Astrocyte (in vitro differentiated cells and primary cell): ENCODE results near the gene LYZL1. TPM values are rescaled to one million over a fixed set of nuclear protein-coding genes. Genes with fewer than 3 reads are reported as not detected.
"Not testable (repeated sequence)": the region's sequence is repeated elsewhere in the genome, so short reads cannot be mapped to it uniquely, and the experiment has no call there.

Source experiments
- DNase-seq: peaks from one replicate; pipeline ENCODE4 v3.0.0-alpha.2; 2010; ENCODE audit warnings: low read depth
- FAIRE-seq: peaks from 2 replicates; lab custom pipeline; 2011; peaks lifted over from hg19 to GRCh38; lab: Jason Lieb, UNC
- H2AFZ ChIP-seq: 2 replicates; pipeline ENCODE4 v1.6.0; 2012; ENCODE audit warnings: low read depth, low read length, inconsistent platforms
- H3K27ac ChIP-seq: 2 replicates; pipeline ENCODE4 v1.5.1; 2011; ENCODE audit warnings: low read depth, low read length, inconsistent platforms
- H3K27me3 ChIP-seq: 2 replicates; pipeline ENCODE4 v1.6.0; 2011; ENCODE audit warnings: low read length, inconsistent platforms; ENCODE audit not compliant: insufficient read depth
- H3K36me3 ChIP-seq: 2 replicates; pipeline ENCODE4 v1.5.1; 2011; ENCODE audit warnings: low read length, inconsistent platforms; ENCODE audit not compliant: insufficient read depth
- H3K4me1 ChIP-seq: 2 replicates; pipeline ENCODE4 v1.5.1; 2011; ENCODE audit warnings: low read length, inconsistent platforms; ENCODE audit not compliant: insufficient read depth
- H3K4me2 ChIP-seq: 2 replicates; pipeline ENCODE4 v1.6.0; 2012; ENCODE audit warnings: low read length, inconsistent platforms
- H3K4me3 ChIP-seq: 2 replicates; pipeline ENCODE4 v1.5.1; 2011; ENCODE audit warnings: low read depth, mild to moderate bottlenecking, low read length, inconsistent platforms; ENCODE audit not compliant: insufficient read depth
- H3K79me2 ChIP-seq: 2 replicates; pipeline ENCODE4 v1.6.0; 2012; ENCODE audit warnings: mild to moderate bottlenecking, low read length, inconsistent platforms; ENCODE audit not compliant: insufficient read depth
- H3K9ac ChIP-seq: 2 replicates; pipeline ENCODE4 v1.6.0; 2012; ENCODE audit warnings: mild to moderate bottlenecking, low read length, inconsistent platforms
- H3K9me3 ChIP-seq: 2 replicates; pipeline ENCODE4 v1.5.1; 2012; ENCODE audit warnings: low read depth, mild to moderate bottlenecking, low read length, inconsistent platforms; ENCODE audit not compliant: insufficient read depth
- H4K20me1 ChIP-seq: 2 replicates; pipeline ENCODE4 v1.6.0; 2012; ENCODE audit warnings: low read length, inconsistent platforms; ENCODE audit not compliant: insufficient read depth
- H3K27ac Mint-ChIP-seq: one replicate; pipeline ENCODE4 v1.8.0; 2021; ENCODE audit warnings: mild to moderate bottlenecking, mixed read lengths; ENCODE audit not compliant: unreplicated experiment
- H3K27me3 Mint-ChIP-seq: one replicate; pipeline ENCODE4 v1.8.0; 2021; ENCODE audit warnings: low read depth, mixed read lengths; ENCODE audit not compliant: unreplicated experiment
- H3K36me3 Mint-ChIP-seq: one replicate; pipeline ENCODE4 v1.8.0; 2021; ENCODE audit warnings: low read depth, mixed read lengths; ENCODE audit not compliant: unreplicated experiment
- H3K4me1 Mint-ChIP-seq: one replicate; pipeline ENCODE4 v1.8.0; 2021; ENCODE audit warnings: low read depth, mixed read lengths; ENCODE audit not compliant: unreplicated experiment
- H3K4me3 Mint-ChIP-seq: one replicate; pipeline ENCODE4 v1.8.0; 2021; ENCODE audit warnings: mild to moderate bottlenecking, moderate library complexity, mixed read lengths; ENCODE audit not compliant: unreplicated experiment
- H3K9me3 Mint-ChIP-seq: one replicate; pipeline ENCODE4 v1.8.0; 2021; ENCODE audit warnings: mild to moderate bottlenecking, mixed read lengths; ENCODE audit not compliant: unreplicated experiment
- EZH2 ChIP-seq: IDR thresholded peaks from 2 replicates; pipeline ENCODE4 v1.6.1; 2012; ENCODE audit warnings: mild to moderate bottlenecking, low read length, inconsistent platforms; ENCODE audit not compliant: insufficient read depth
- total RNA-seq: library from RNA; stranded (reverse); gene quantifications from 2 replicates; pipeline ENCODE4 v1.2.1, GENCODE V29; 2021
- TF ChIP-seq, protein P1 (sequence below): IDR thresholded peaks from 2 replicates; pipeline ENCODE4 v1.5.1; 2011; ENCODE audit warnings: low read depth, mild to moderate bottlenecking, inconsistent platforms, low read length, moderate library complexity; ENCODE audit not compliant: insufficient read depth

The LYZL1 gene
- total RNA-seq, 1 donor from 2014 or later, result not detected

DNA sequence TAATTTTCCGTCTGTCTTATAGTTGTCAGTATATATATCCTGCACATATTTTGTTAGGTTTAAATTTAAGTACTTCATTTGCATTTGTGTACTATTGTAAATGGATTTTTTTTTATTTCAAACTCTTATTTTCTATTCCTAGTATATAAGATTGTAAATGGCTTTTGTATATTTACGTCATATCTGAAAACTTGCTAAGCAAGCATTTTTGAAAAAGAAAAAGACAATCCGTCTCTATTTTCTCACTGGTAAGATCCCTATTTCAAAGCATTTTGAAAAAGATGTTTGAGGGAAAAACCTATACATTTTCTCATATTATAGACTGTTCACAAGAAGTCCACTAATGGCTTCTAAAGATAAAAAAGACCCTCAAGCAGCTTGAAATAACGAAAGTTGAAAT lies 1.2 kb upstream of the LYZL1 start:
- H3K4me2 ChIP-seq, result no peak overlapping the region
- no peak for DNase-seq
- Mint-ChIP-seq H3K27me3 (peaks cover 5% of the 10 kb centered on the region), H3K4me3 (no peak overlapping the region), H3K4me1 (no peaks in the 10 kb centered on the region), H3K27ac (no peak overlapping the region), H3K9me3 (peaks cover 5% of the 10 kb centered on the region), H3K36me3 (no peaks in the 10 kb centered on the region)
- H3K27me3 ChIP-seq, result no peaks in the 10 kb centered on the region
- no peaks in the 10 kb centered on the region for H3K36me3 ChIP-seq
- H2AFZ ChIP-seq, result no peak overlapping the region
- H4K20me1 ChIP-seq, result no peaks in the 10 kb centered on the region
- H3K4me1 ChIP-seq, result no peaks in the 10 kb centered on the region
- no peak for TF ChIP-seq EZH2
- TF ChIP-seq, protein P1, sequence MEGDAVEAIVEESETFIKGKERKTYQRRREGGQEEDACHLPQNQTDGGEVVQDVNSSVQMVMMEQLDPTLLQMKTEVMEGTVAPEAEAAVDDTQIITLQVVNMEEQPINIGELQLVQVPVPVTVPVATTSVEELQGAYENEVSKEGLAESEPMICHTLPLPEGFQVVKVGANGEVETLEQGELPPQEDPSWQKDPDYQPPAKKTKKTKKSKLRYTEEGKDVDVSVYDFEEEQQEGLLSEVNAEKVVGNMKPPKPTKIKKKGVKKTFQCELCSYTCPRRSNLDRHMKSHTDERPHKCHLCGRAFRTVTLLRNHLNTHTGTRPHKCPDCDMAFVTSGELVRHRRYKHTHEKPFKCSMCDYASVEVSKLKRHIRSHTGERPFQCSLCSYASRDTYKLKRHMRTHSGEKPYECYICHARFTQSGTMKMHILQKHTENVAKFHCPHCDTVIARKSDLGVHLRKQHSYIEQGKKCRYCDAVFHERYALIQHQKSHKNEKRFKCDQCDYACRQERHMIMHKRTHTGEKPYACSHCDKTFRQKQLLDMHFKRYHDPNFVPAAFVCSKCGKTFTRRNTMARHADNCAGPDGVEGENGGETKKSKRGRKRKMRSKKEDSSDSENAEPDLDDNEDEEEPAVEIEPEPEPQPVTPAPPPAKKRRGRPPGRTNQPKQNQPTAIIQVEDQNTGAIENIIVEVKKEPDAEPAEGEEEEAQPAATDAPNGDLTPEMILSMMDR, result no peak
- H3K4me3 ChIP-seq, result no peak overlapping the region
- no peak for FAIRE-seq
- no peaks in the 10 kb centered on the region for H3K9me3 ChIP-seq
- H3K79me2 ChIP-seq, result no peaks in the 10 kb centered on the region
- H3K9ac ChIP-seq, result no peak overlapping the region
- no peak overlapping the region for H3K27ac ChIP-seq

DNA sequence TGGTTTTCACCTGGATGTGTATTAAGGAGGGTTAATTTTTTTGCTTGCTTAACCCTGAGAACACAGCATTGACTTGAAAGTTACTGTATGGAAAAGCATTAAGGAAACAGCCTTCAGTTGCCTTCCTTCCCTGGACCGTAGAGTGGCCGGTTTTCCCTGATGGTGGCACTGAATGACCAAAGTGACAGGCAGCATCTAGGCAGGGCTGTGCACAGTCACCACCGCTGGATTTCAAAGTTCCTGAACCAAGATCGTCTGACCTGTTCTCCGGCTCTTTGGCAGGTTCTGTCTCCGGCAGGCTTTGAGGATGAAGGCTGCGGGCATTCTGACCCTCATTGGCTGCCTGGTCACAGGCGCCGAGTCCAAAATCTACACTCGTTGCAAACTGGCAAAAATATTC lies 2.7 kb downstream of the LYZL1 start:
- H2AFZ ChIP-seq, H3K27ac Mint-ChIP-seq, H3K79me2 ChIP-seq, H3K4me3 ChIP-seq, H4K20me1 ChIP-seq, DNase-seq, H3K4me3 Mint-ChIP-seq, H3K4me1 ChIP-seq, H3K27me3 ChIP-seq, H3K27me3 Mint-ChIP-seq, H3K4me2 ChIP-seq, H3K36me3 Mint-ChIP-seq, H3K9ac ChIP-seq, H3K4me1 Mint-ChIP-seq, FAIRE-seq, H3K27ac ChIP-seq, H3K9me3 ChIP-seq, H3K36me3 ChIP-seq: not testable (repeated sequence)
- peaks cover 15% of the 10 kb centered on the region for H3K9me3 Mint-ChIP-seq

- H4K20me1 ChIP-seq, H3K4me2 ChIP-seq, H3K36me3 Mint-ChIP-seq, DNase-seq, FAIRE-seq, H3K9me3 ChIP-seq, H3K36me3 ChIP-seq, H3K4me1 ChIP-seq, H3K4me3 ChIP-seq, H3K79me2 ChIP-seq, H3K27me3 Mint-ChIP-seq, H3K27ac ChIP-seq, H3K27ac Mint-ChIP-seq, H3K4me3 Mint-ChIP-seq, H3K9ac ChIP-seq, H2AFZ ChIP-seq, H3K4me1 Mint-ChIP-seq, H3K27me3 ChIP-seq: not testable (repeated sequence)
- H3K9me3 Mint-ChIP-seq, result peaks cover 18% of the 10 kb centered on the region
Observed at GRCh38 chr10:29292406-29292805, 3.5 kb downstream of the LYZL1 start.

GRCh38 chr10:29295813-29296212 lies 6.9 kb downstream of the LYZL1 start:
- DNase-seq, result no peak
- TF ChIP-seq, protein P1, result no peak
- TF ChIP-seq EZH2, result no peak
- no peaks in the 10 kb centered on the region for H3K4me1 ChIP-seq
- no peaks in the 10 kb centered on the region for H3K79me2 ChIP-seq
- Mint-ChIP-seq H3K27me3 (peaks cover 2% of the 10 kb centered on the region), H3K9me3 (peaks cover 30% of the 10 kb centered on the region), H3K4me1 (no peaks in the 10 kb centered on the region), H3K27ac (no peak overlapping the region), H3K4me3 (no peak overlapping the region), H3K36me3 (peaks cover 7% of the 10 kb centered on the region)
- FAIRE-seq, result no peak
- no peaks in the 10 kb centered on the region for H3K36me3 ChIP-seq
- H3K27ac ChIP-seq, result no peak overlapping the region
- H4K20me1 ChIP-seq, result no peaks in the 10 kb centered on the region
- no peaks in the 10 kb centered on the region for H3K27me3 ChIP-seq
- H3K9me3 ChIP-seq, result peaks cover 13% of the 10 kb centered on the region
- H2AFZ ChIP-seq, result no peak overlapping the region
- no peak overlapping the region for H3K4me2 ChIP-seq
- H3K9ac ChIP-seq, result no peak overlapping the region
- H3K4me3 ChIP-seq, result no peak overlapping the region
